HG02885 (cell line): Measurements from ENCODE around the gene RAPSN.

ENCODE experiments used
- ATAC-seq: cut with Tn5 transposase; IDR thresholded peaks from one replicate; pipeline ENCODE4 v1.9.1; 2021; ENCODE audit warnings: mild to moderate bottlenecking; ENCODE audit not compliant: unreplicated experiment, poor library complexity

Gene RAPSN

GRCh38 chr11:47410370-47411264 is 38.3 kb downstream of the RAPSN start:
- no peak for ATAC-seq

GRCh38 chr11:47409440-47410369 is 39.2 kb downstream of the RAPSN start:
- no peak for ATAC-seq

- no peak for ATAC-seq
Measured at GRCh38 chr11:47408598-47409439, 40.1 kb downstream of the RAPSN start.

- ATAC-seq: peak; percentile 83
Measured at GRCh38 chr11:47407746-47408590, 41.0 kb downstream of the RAPSN start, which contains the start of gene SLC39A13. Gene SLC39A13 (plus strand): TSS chr11:47408590. CDS start chr11:47410095, 1,505 bp downstream.

DNA sequence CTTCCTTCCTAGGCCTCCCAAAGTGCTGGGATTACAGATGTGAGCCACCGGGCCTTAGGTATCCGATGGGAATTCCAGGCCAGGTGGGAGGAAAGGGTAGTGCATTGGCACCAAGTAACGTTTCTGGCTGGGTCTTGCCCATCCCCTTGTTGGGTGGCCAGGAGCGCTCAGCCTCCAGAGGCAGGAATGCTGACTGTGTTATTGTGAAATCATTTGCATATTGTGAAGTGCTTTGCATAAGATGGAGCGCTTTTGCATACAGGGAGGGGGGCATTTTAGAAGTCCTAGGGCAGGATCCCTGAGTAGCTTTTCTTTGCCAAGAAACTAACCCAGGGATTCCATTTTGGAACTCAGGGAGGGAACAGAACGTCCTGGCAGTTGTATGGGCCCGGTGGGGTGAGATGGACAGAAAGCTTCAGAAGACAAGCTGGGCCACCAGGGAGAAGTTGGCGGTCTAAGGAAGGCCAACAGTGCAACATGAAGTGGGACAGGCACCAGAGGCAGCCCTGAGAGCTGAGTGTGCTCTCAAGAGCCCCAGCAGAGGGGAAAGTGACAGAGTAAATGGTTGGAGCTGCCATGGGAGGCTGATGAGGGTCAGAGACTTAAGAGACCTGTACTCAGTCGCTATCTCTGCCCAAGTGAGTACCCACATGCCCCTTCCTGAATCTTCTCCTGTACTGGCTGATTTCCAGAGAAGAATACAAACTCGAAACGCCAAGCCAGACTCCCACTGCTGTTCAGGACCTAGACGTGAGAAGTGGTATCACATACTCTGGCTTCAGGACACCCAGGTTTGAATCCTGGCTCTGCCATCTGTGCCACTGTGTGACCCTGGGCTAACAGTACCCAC is 41.8 kb downstream of the RAPSN start:
- ATAC-seq: no peak

DNA sequence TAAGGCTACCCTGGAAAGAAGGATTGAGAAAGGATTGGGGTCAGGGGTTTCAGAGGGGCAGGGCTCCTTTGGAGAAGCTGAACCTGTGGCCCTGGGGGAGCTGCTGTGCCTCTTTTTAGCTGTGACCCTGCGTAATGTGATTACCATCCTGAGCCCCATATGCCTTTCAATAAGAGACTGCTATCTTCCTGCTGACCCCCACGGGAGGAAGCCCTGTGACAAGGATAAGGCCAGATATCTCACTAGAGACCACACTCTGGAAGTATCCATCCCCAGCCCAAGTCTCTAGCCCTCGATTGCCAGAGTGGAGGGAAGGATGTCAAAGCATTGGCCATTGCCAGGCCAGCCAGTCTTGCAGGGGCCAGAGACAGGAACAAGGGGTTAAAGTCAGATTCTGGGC is 45.4 kb downstream of the RAPSN start:
- ATAC-seq: no peak

DNA sequence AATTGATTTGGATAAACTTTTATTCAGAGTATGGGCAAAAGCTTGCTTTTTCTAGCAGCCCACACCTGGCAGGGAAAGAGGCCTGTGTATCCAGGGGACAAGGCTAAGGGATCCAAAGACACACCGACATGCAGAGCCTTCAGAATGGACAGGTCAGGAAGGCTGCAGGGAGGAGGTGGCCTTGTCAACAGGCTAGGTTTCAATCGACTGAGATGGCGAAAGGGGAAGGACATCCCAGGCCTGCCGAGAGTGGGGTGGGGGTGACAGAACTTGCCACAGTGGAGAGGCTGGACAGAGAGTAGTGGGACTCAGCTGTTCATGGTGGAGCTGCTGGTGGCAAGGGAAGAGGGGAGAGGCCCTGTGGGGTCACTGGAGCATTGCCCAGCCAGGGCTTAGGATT is 45.8 kb downstream of the RAPSN start:
- ATAC-seq: no peak

GRCh38 chr11:47400768-47401279 is 48.1 kb downstream of the RAPSN start:
- peak; percentile 62 for ATAC-seq

- peak; percentile 64 for ATAC-seq
Measured at GRCh38 chr11:47399860-47400767, 48.8 kb downstream of the RAPSN start.

- ATAC-seq: no peak
Measured at GRCh38 chr11:47398551-47398950, 50.4 kb downstream of the RAPSN start.

- ATAC-seq: no peak
Measured at GRCh38 chr11:47398011-47398410, 50.9 kb downstream of the RAPSN start.

DNA sequence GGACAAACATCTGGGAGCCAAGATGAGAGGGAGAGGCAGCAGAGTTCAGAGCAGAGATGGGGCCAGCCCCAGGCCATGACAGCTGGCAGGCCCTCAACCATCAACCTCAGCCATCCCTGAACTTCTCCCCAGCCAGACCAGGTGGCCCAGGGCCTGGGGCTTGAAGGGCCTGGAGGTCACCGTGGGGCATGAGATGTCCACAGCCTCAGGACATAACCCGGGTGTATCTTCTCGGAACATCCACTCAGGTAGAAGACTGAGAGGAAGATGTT is 53.0 kb downstream of the RAPSN start:
- ATAC-seq: no peak

- no peak for ATAC-seq
Measured at GRCh38 chr11:47395223-47396048, 53.5 kb downstream of the RAPSN start.

- peak; percentile 64 for ATAC-seq
Measured at GRCh38 chr11:47394322-47395222, 54.4 kb downstream of the RAPSN start.

DNA sequence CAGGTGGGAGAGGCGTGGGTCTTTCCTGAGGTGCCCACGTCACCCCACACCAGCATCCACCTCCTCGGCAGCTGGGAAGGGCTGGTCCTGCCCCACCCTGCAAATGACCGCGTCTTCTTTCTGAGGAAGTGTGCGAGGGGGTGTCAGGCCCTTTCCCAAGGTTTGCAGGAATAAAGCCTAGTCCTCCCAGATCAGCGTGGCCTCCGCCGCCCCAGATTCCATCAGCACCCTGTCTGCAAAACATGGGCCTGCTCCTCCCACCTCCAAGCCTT is 55.0 kb downstream of the RAPSN start:
- ATAC-seq: no peak
